ENCODE results near the gene SLC9C1.
A peak's percentile ranks its signal among the peaks of the same experiment; 100 is the strongest.

SLC9C1 gene

DNA sequence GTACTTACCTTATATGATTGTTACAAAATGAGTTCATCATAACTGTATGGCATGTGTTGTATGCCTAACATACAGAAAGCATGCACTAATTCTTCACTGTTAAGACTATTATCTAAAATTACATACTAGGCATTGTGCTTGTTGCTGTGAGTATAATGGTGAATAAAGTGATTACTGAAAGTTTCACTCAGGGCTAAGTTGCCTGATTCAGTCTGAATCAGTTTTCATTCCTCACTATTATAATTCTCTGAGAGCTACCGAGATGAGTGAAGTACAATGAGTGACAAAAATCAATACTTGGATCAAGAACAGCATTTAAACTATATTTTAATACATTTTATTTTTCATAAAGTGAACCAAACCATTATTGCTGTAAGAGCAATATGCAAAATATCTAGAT, 153.4 kb downstream of the SLC9C1 start:
- H3K36me3 Mint-ChIP-seq (ENCODE audit: insufficient read depth): no peaks in the 10 kb centered on the region
- H3K4me1 Mint-ChIP-seq (ENCODE audit: low read depth in 2 of 2): peaks cover 6 to 19% of the 10 kb centered on the region in 2 donors
- H3K9me3 Mint-ChIP-seq: no peaks in the 10 kb centered on the region
- DNase-seq: no peak
- no peaks in the 10 kb centered on the region for H3K27me3 Mint-ChIP-seq
- H3K27ac Mint-ChIP-seq: no peak overlapping the region
- no peak overlapping the region for H3K4me3 Mint-ChIP-seq
- ATAC-seq (replicated peaks): no peak

DNA sequence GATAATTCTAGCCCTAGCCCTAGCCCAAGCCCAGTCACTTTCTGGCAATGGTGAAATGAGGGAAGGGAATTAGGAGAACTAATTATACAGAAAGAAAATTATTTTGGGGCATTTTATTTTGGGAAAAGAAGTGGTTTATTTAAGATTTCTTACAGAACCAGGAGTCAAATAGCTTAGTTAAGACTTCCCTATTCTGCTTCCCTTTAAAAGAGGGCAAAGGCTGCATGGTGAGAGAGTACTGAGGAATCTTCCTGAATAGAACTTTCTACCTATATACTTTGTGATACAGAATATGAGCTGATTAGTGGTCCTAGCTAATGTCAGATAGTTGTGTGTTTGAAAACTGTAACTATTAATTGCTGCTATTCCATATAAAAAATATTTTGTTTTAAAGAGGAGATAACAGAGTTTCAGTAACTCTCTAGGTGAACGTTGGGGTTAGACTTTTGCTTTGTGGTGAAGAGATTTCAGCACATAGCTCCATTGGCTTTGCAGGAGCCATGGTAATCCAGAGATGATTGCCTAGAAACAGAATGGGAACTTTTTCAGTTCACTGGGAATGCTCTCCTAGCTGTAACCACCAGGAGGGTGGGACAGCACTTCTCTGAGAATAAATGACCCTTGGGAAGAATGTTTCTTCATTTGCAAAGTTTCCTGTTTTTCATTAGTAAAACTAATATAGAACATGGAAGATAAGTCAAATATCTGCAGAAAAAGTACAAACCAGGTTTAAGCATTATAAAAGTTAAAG, 155.6 kb downstream of the SLC9C1 start:
- no peaks in the 10 kb centered on the region for H3K36me3 Mint-ChIP-seq (ENCODE audit: insufficient read depth)
- H3K27me3 Mint-ChIP-seq: no peaks in the 10 kb centered on the region
- no peak for ATAC-seq (replicated peaks)
- no peak overlapping the region for H3K27ac Mint-ChIP-seq
- H3K9me3 Mint-ChIP-seq: no peaks in the 10 kb centered on the region
- DNase-seq: no peak
- H3K4me1 Mint-ChIP-seq (ENCODE audit: low read depth in 2 of 2): peaks cover 9 to 29% of the 10 kb centered on the region in 2 donors
- no peak overlapping the region for H3K4me3 Mint-ChIP-seq

DNA sequence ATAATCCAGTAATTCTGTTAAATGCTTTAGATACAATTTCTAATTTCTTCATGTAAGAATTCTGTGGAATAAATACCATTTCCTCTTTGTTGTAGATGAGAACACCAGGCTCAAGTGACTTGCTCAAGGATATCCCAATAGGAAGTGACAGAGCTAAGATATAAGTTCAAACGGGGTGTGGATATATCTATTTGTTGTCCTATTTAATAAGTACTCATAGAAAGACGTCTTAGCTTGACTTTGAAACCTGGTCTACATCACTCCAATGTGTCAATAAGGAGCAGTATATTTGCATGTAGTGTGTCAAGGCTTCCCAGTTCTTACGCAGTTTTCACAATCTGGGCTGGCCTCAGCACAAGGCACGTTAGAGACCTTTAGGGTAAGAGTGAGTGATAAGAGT, 156.2 kb downstream of the SLC9C1 start:
- H3K36me3 Mint-ChIP-seq (ENCODE audit: insufficient read depth): peaks cover 3% of the 10 kb centered on the region
- ATAC-seq (replicated peaks) (no peak), DNase-seq (no peak)
- H3K4me1 Mint-ChIP-seq (ENCODE audit: low read depth in 2 of 2): peaks cover 13 to 32% of the 10 kb centered on the region in 2 donors
- H3K4me3 Mint-ChIP-seq: no peak overlapping the region
- H3K27me3 Mint-ChIP-seq: no peaks in the 10 kb centered on the region
- no peak overlapping the region for H3K27ac Mint-ChIP-seq
- no peaks in the 10 kb centered on the region for H3K9me3 Mint-ChIP-seq

DNA sequence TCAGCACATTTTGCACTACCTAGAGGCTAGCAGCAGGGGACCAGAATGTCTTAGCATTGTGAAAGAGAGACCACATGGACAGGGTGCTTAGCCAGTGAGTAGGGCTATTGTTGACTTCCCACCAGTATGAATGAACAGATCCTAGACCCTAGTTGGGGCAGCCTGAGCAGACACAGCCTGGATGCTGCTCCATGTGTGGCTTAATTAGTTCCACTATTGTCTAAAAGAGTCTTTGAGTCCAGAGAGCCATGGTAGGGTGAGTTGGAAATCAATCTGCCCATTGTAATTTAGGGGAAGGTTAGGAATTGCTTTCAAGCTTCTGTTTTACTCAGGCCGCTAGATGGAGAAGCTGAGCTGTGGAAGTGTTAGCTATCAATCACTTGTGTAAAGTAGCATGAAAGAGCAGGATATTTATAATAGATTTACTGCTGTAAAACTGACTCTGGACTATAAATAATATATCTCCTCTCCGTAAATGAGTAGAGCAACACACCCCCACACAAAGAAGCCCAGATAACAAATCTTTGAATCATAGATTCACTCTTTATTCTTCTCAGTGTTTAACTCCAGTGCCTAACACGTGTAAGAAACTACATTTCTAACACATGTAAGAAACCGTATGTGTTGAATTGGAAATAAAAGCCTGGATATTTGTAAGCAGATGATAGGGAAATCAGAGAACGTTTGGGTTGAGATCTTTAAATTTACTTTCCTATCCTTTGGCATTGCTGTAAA, 156.9 kb downstream of the SLC9C1 start:
- DNase-seq (peak in 2 of 3 experiments; percentile 4 to 32), ATAC-seq (replicated peaks) (no peak)
- H3K27ac Mint-ChIP-seq: peak overlapping the region in 1 of 2 donors; percentile 20
- H3K4me3 Mint-ChIP-seq: no peak overlapping the region
- no peaks in the 10 kb centered on the region for H3K27me3 Mint-ChIP-seq
- H3K9me3 Mint-ChIP-seq: no peaks in the 10 kb centered on the region
- peaks cover 3% of the 10 kb centered on the region for H3K36me3 Mint-ChIP-seq (ENCODE audit: insufficient read depth)
- peaks cover 16 to 34% of the 10 kb centered on the region in 2 donors for H3K4me1 Mint-ChIP-seq (ENCODE audit: low read depth in 2 of 2)

DNA sequence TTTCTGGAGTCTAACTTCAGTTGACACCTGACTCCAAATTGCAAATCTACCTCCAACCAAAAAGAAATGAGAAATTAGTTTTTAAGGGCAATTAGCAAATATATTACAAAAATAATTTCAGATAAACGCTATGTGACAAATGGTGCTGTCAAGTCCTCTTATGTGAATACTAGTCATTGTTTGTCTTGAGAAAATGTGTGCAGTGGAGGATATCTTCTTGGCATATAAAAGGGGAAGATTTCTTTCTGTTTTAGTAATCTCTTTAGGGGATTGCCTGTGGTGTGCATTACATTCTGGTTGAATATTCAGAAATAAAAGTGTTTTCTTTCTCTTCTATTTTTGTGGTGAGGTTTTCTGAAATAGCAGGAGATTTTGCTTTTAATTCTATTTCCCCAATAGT, 158.0 kb downstream of the SLC9C1 start:
- Mint-ChIP-seq H3K9me3 (no peaks in the 10 kb centered on the region), H3K27ac (peak overlapping the region in 1 of 2 donors; percentile 93), H3K4me1 (ENCODE audit: low read depth in 2 of 2) (peaks cover 16 to 34% of the 10 kb centered on the region in 2 donors), H3K27me3 (no peaks in the 10 kb centered on the region), H3K36me3 (ENCODE audit: insufficient read depth) (peaks cover 3% of the 10 kb centered on the region), H3K4me3 (no peak overlapping the region)
- ATAC-seq (replicated peaks) (no peak), DNase-seq (no peak)

DNA sequence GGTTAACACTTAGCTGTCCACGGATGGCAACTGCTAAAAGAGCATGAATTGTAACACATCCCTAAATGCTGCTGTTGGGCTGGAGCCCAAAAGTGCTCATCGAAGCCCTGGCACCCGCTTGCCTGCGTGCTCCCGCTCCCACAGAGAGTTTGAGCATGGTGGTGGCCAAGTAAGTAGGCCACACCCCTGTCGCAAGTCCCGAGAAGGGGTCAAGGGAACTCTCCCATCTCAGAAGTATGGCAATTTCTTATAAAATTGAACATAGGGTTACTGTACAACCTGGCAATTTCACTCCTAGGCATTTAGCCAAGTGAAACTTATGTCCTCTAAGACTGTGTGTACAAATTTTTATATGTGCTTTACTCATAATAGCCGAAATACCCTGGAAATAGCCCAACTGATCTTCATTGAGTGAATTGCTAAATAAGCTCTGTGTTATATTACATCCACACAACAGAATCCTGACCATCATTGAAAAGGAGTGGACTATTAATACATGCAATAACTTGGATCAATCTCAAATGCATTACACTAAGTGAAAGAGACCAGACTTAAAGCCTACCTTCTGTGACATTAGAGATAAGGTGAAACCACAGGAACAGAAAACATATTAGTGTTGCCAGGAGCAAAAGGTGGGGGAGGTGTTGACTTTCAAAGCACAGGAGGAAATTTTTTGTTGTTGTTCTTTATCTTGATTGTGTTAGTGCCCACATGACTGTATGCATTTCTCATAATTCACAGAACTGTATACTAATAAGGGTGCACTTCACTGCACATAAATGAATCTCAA, 159.5 kb downstream of the SLC9C1 start:
- ATAC-seq (replicated peaks) (peak; percentile 34), DNase-seq (no peak)
- Mint-ChIP-seq H3K4me3 (peak overlapping the region in 1 of 2 donors; percentile 18), H3K4me1 (ENCODE audit: low read depth in 2 of 2) (peaks cover 19 to 39% of the 10 kb centered on the region in 2 donors), H3K36me3 (ENCODE audit: insufficient read depth) (peaks cover 5% of the 10 kb centered on the region), H3K9me3 (no peaks in the 10 kb centered on the region), H3K27me3 (no peaks in the 10 kb centered on the region), H3K27ac (peak overlapping the region; percentile 91 to 93)

DNA sequence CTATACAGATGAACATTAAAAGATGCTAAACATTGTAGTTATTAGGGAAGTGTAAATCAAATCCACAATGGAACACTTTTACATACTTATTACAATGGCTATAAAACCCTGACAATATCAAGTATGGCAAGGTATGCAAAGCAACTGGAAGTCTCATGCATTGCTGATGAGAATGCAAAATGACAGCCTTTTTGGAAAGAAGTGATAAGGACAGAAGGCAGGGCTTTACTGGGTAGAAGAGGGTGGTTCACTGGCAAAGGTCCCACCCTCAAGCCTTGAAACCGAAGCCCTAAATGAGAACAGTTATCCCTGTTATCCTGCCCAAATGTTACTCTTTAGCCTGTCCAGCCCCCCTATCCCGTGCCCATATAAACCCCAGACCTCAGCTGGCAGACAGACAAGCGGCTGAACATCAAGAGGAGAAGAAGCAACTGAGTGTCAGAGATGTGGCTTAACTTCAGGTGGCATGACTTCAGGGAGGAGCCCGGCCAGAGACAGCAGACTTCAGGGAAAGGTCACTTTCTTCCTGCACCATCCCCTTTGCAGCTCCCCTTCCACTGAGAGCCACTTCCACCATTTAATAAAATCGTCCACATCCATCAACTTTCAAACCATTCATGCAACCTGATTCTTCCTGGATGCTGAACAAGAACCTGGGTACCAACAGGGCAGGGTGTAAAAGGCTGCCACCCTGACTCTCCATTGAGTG, 160.2 kb downstream of the SLC9C1 start:
- H3K4me1 Mint-ChIP-seq (ENCODE audit: low read depth in 2 of 2): peaks cover 23 to 45% of the 10 kb centered on the region in 2 donors

DNA sequence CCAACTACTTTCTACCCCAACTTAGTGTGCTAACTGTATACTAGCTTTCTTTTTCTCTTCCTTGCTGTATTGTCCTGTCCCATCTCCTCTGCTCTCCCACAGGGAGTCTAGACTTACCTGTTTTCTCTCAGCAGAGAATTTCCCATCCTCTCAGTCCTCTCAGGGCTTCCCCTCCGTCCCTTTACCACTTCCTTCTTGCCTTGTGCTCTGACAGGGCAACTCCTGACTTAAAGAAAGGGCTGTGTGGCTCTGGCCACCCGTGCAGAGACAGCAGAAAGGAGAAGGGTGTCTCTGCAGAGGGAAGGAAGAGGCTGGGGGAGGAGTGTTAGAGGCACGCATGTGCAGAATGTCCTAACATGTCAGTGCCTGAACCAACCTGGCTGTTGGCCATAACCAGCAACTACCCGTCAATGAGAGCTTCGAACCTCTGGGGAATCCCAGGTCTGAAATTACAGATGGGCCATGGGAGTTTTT, 161.0 kb downstream of the SLC9C1 start, which contains the start of gene GCSAM:
GCSAM (minus strand) TSS at position 274 of the 474 bp plus-strand sequence; CDS start at position 146, 128 bp downstream.
- Mint-ChIP-seq H3K9me3 (no peaks in the 10 kb centered on the region), H3K4me3 (peak within 1 kb of the TSS; percentile 86 to 88), H3K27ac (peak within 1 kb of the TSS; percentile 91 to 93), H3K27me3 (no peaks in the 10 kb centered on the region), H3K4me1 (ENCODE audit: low read depth in 2 of 2) (peaks cover 23 to 45% of the 10 kb centered on the region in 2 donors), H3K36me3 (ENCODE audit: insufficient read depth) (peaks cover 6% of the 10 kb centered on the region)
- DNase-seq (peak; percentile 36 to 47 (median 38)), ATAC-seq (replicated peaks) (peak; percentile 75)

More for the DNA sequence above, 160.2 kb downstream of the SLC9C1 start:
- Mint-ChIP-seq H3K27me3 (no peaks in the 10 kb centered on the region), H3K4me3 (peak overlapping the region; percentile 86 to 88), H3K27ac (peak overlapping the region; percentile 91 to 93), H3K9me3 (no peaks in the 10 kb centered on the region), H3K36me3 (ENCODE audit: insufficient read depth) (peaks cover 6% of the 10 kb centered on the region)
- ATAC-seq (replicated peaks) (no peak), DNase-seq (no peak)

DNA sequence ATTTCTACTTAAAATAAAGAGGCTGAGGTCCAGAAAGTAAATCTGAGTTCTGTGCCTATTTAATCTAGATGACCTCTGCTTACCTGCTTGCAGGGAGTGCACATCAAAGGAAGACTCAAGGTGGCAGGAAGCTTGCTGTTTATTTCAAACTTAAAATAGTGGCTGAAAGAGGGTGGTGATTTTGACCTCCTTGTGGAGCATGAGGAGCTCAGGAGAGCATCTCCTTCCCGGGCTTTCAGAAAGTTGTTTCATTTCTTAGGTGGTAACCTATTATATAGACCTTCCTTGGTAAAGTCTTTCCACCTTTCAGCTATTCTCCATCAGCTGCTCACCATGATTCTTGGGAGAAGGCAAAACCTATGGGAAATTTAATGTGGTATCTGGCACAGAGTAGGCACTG, 161.5 kb downstream of the SLC9C1 start:
- Mint-ChIP-seq H3K36me3 (ENCODE audit: insufficient read depth) (peaks cover 6% of the 10 kb centered on the region), H3K27me3 (no peaks in the 10 kb centered on the region), H3K4me1 (ENCODE audit: low read depth in 2 of 2) (peaks cover 23 to 48% of the 10 kb centered on the region in 2 donors), H3K4me3 (peak overlapping the region; percentile 86 to 88), H3K9me3 (no peaks in the 10 kb centered on the region), H3K27ac (peak overlapping the region; percentile 91 to 93)
- no peak for ATAC-seq (replicated peaks)
- no peak for DNase-seq

DNA sequence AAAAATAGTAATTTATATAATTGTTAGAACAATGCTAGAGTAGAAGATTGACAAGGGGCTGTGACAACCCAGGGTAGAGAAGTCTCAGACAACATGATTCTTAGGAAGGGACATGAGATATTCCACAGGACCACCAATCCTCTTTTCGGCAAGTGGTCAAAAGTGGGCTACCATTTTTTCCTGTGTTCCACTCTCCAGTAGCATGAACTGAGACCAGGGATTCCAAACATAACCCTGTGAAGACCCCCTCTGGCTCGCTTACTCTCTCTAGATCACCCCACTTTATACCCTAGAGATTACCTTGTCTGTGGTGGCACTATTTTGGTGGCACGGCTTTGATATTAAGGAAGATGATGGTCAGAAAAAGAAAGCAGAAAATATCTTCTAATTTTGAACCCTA, 161.9 kb downstream of the SLC9C1 start:
- Mint-ChIP-seq H3K4me3 (peak overlapping the region; percentile 86 to 88), H3K4me1 (ENCODE audit: low read depth in 2 of 2) (peaks cover 23 to 46% of the 10 kb centered on the region in 2 donors), H3K9me3 (no peaks in the 10 kb centered on the region), H3K27ac (peak overlapping the region in 1 of 2 donors; percentile 93), H3K36me3 (ENCODE audit: insufficient read depth) (peaks cover 6% of the 10 kb centered on the region), H3K27me3 (no peaks in the 10 kb centered on the region)
- no peak for ATAC-seq (replicated peaks)
- no peak for DNase-seq

DNA sequence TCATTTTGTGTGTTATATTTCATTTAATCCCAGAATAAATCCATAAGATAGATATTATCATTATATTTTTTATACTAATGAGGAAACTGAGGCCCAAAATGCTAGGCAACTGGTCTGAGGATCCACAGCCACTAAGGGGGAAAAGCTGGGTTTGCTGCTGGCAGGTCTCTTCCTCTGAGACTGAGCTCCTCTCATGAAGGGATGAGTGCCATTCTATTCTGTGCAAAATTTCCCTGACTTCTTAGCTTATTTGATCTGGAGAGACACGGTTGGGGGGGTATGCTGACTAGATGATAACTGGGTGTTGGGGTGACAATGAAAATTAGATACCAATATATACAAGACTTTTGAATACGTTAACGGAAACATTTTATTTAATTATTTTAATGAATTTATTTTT, 162.9 kb downstream of the SLC9C1 start:
- ATAC-seq (replicated peaks): no peak
- H3K36me3 Mint-ChIP-seq (ENCODE audit: insufficient read depth): peaks cover 6% of the 10 kb centered on the region
- no peaks in the 10 kb centered on the region for H3K27me3 Mint-ChIP-seq
- peak overlapping the region; percentile 7 to 66 for H3K27ac Mint-ChIP-seq
- H3K4me3 Mint-ChIP-seq: peak overlapping the region in 1 of 2 donors; percentile 47
- H3K4me1 Mint-ChIP-seq (ENCODE audit: low read depth in 2 of 2): peaks cover 30 to 49% of the 10 kb centered on the region in 2 donors
- DNase-seq: no peak
- no peaks in the 10 kb centered on the region for H3K9me3 Mint-ChIP-seq

DNA sequence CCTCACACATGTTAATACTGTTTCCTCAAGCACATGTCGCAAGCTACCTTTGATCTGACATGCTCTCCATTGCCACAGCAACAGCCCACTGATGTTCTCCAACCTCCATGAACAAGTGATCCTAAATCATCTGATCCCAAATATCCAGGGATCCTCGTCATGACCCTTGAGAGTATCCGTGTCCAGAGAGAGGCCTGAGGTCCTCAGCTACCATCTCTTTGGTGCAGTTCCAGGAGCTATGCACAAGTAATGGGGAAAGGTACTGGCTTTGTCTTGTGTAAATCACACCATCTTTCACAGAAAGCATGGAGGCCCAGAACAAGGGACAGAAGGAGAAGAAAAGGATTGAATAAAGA, 163.4 kb downstream of the SLC9C1 start:
- Mint-ChIP-seq H3K36me3 (ENCODE audit: insufficient read depth) (peaks cover 6% of the 10 kb centered on the region), H3K27me3 (no peaks in the 10 kb centered on the region), H3K27ac (peak overlapping the region; percentile 7 to 66), H3K9me3 (no peaks in the 10 kb centered on the region), H3K4me1 (ENCODE audit: low read depth in 2 of 2) (peaks cover 33 to 52% of the 10 kb centered on the region in 2 donors), H3K4me3 (peak overlapping the region in 1 of 2 donors; percentile 47)
- ATAC-seq (replicated peaks) (no peak), DNase-seq (no peak)

All from effector memory CD8-positive, alpha-beta T cell (primary cell).